ENCODE results near the gene ADAMTSL5.
"Not testable (repeated sequence)": the region's sequence is repeated elsewhere in the genome, so short reads cannot be mapped to it uniquely, and the experiment has no call there.

Gene ADAMTSL5

DNA sequence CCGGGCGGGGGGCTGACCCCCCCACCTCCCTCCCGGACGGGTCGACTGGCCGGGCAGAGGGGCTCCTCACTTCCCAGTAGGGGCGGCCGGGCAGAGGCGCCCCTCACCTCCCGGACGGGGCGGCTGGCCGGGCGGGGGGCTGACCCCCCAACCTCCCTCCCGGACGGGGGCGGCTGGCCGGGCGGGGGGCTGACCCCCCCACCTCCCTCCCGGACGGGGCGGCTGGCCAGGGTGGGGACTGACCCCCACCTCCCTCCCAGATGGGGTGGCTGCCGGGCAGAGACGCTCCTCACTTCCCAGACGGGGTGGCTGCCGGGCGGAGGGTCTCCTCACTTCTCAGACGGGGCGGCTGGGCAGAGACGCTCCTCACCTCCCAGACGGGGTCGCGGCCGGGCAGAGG lies 13.6 kb downstream of the ADAMTSL5 start:
- in situ Hi-C loops (cut with MboI; ENCODE audit: low sequenced_read_pairs), result not testable (repeated sequence)

DNA sequence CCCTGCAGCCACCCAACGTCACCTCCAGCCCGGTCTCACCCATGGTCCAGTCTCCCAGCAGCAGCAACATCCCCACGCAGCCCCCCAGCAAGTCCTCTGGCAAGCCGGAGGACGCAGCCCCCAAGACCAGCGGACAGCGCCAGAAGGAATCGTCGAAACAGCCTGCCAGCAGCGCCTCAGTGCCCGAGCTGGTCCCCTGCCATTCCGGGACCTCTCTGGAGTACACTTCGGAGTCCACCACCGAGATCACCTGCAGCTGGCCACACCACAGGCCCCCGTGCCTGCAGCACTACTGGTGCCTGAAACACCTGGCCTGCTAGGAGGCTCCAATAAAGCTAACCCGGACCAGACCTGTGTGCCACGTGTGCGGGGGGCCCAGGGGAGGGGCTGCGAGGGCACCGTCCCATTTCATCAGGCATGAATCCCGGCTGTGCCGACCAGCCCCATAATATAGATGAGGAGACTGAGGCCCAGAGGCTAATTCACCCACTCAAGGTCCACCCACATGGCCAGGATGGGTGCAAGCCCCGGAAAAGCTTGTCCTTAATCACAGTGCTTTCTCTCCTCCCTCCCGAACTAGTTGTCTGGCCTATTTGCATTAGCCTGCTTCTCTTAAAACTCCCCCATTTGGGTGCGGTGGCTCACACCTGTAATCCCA lies 15.1 kb downstream of the ADAMTSL5 start:
- in situ Hi-C loops (cut with MboI; ENCODE audit: low sequenced_read_pairs), result no loop called here

DNA sequence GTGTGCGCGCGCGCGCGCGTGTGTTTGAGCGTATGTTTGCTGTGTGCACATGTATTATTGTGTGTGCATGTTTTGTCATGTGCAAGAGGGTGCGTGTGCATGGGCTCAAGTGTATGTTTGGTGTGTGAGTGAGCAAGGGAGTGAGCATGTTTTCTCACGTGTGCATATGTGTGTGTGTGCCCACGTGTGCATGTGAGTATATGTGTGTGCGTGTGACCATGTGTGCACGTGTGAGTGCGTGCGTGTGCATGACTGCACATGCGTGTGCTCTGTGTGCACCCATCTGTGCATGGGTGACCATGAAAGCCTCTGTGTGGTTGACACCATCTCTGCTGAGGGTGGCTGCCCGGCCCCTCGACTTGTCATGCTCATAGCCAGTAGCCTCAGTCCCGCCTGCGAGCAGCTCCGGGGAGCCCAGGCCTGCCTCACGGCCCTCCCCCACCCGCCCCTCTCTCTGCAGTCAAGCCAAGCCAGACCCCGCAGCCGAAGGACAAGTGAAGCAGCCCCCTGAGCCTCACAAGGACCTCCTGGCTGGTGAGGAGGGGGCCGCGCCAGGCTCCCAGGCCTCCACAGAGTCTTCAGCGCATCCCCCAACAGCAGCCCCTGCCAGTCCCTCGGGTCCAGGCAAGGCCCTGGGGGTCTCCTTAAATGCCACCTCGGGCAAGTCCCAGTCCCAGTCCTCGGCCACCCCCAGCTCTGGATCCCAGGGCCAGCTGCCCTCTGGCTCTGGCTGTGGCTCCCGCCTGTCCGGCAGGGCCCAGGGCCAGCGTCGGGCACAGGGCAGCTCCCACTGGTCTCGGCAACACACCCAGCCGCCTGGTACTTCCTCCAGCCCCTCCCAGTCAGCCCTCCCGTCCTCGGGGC lies 15.9 kb downstream of the ADAMTSL5 start:
- in situ Hi-C loops (cut with MboI; ENCODE audit: low sequenced_read_pairs), result no loop called here

DNA sequence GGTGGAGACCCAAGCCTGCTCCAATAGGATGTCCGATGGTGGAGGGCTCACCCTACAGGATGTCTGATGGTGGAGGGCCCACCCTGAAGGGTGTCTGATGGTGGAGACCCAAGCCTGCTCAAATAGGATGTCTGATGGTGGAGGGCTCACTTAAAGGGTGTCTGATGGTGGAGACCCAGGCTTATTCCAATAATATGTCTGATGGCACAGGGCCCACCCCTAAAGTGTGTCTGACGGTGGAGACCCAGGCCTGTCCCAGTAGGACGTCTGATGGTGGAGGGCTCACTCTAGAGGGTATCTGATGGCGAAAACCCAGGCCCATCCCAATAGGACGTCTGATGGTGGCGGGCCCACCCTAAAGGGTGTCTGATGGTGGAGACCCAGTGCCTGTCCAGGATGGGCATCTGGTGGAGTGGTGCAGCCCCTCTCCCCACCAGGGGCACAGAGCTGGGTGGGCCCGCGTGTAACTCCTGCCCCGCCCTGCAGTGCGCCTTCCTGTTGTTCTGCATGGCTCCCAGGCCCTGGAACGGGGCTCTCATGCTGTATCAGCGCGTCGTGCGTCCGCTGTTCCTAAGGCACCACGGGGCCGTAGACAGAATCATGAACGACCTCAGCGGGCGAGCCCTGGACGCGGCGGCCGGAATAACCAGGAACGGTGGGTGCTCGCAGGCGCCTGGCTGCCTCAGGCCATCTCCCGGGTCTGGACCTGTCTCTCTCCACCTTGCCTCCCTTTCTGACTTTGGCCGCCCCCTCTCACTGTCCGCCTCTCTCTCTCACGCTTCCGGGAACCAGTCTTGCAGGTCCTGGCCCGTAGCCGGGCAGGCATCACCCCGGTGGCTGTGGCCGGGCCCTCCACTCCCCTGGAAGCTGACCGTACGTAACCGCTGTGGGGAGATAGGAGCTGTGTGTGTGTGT lies 16.8 kb downstream of the ADAMTSL5 start:
- in situ Hi-C loops (cut with MboI; ENCODE audit: low sequenced_read_pairs), result no loop called here

DNA sequence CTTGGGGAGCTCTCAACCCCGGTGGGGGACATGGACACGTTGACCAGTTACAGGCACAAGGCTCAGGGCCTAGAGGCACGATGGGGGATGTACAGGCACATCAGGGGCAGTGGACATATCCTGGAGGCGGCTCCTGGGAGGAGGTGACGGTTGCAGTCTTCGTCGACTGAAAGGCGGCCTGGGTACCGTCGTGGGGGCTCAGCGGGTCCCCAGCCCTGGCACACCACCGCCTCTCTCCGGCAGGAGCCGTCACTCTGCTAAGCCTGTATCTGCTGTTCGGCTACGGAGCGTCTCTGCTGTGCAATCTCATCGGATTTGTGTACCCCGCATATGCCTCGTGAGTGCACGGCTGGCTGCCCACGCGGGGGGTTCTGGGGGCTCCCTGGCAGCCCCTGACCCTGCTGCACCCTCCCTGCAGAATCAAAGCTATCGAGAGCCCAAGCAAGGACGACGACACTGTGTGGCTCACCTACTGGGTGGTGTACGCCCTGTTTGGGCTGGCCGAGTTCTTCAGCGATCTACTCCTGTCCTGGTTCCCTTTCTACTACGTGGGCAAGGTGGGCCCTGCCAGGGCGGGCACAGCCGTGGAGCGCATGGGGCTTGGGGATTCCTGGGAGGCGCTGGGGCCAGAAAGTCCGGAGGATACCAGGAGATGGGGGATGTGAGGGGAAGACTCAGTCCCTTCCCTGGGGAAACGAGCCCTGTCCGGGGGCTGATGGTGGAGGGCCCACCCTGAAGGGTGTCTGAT lies 17.6 kb downstream of the ADAMTSL5 start:
- in situ Hi-C loops (cut with MboI; ENCODE audit: low sequenced_read_pairs), result no loop called here

DNA sequence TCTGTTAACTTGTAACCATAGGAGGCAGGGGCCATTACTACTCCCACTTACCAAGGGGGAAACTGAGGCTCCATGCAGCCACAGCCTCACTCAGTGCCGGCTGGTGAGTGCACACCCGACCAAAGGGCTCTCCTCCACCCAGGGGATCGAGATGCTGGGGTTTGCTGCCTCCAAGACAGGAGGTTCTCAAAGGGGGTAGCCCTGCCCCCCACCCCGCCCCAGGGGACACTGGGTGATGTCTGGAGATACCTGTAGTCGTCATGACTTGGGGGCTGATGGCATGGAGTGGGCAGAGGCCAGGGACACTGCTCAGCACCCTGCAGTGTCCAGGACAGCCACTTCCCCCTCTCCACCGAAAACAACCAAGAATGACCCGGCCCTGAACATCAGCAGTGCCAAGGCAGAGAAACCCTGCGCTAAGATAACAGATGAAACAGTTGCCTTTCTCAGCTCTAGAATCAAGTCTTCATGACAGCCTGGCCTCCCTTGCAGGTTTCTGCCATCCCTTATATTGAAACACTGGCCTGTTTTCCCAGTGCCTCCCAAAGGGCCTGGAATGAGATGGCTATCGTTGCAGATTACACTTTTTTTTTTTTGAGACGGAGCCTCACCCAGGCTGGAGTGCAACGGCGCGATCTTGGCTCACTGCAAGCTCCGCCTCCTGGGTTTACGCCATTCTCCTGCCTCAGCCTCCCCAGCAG lies 18.6 kb downstream of the ADAMTSL5 start:
- in situ Hi-C loops (cut with MboI; ENCODE audit: low sequenced_read_pairs), result no loop called here

DNA sequence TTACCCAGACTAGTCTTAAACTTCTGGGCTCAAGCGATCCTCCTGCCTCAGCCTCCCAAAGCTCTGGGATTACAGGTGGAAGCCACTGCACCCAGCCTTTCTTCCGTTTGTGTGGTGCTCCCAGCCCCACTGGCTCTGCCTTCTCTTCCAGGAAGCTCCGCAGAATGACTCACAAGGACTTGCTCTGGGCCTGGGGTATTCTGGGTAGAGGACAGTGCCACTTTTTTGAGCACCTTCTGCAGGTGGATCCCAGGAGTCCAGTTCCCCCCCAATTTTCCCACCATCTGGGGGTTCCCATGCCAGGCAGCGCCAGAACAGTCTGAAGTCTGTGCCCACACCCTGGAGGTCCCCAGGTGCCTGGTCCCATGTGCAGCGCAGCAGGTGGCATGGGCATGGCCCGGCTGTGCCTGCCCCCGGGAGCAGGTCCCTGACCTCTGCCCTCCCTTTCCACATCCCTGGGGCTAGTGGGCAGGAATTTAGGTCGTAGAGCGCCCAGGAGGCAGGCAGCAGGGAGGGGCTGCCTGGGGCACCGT lies 20.3 kb downstream of the ADAMTSL5 start:
- in situ Hi-C loops (cut with MboI; ENCODE audit: low sequenced_read_pairs), result no loop called here

DNA sequence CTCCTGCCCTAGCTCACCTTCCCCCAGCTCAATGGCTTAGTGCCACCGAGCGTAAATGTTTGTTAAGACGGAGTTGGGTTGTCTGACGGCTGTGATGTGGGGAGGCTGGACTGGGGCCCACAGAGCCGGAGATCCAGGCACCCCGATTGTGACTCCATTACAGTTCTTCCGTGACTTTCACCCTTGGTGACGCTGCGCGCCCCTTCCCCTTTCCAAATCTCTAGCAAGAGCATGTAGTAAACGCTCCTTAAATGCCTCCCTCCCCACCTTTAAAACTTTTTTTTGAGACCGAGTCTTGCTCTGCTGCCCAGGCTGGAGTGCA lies 21.0 kb downstream of the ADAMTSL5 start:
- in situ Hi-C loops (cut with MboI; ENCODE audit: low sequenced_read_pairs), result no loop called here

DNA sequence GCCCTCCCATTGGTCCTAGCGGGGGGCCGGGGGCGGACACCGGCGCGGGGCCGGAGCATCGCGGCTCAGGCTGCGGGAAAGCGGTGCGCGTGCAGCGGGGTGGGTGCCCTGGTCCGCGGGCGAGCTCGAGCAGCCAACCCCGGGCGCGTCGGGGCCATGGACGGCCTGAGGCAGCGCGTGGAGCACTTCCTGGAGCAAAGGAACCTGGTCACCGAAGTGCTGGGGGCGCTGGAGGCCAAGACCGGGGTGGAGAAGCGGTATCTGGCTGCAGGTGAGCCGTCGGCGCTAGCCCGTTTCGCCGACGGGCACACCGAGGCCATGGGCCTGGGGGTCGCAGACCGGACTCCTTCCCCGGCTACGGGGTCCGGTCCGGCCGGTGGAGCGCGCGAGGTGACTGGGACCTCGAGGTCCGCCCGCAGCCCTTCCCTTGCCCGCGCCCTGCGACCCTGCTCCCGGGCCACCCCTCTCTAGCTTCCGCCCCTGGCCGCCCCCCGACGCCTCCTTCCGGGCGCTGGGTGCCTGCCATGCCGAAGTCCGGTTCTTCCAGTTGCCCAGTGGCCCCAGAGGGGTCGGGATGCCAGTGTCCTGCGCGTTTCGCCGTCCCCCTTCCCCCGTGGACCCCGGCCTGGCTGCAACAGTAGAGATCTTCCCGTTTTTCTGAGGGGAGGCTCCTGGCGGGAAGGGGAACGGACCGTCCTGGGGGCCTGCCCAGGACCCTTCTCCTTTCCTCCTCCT lies 21.5 kb downstream of the ADAMTSL5 start, which contains the start of gene REEP6:
TSS of gene REEP6 (plus strand) at position 68 of the 735 bp plus-strand sequence. CDS start at position 157, 89 bp downstream.
- in situ Hi-C loops (cut with MboI; ENCODE audit: low sequenced_read_pairs), result no loop called here

DNA sequence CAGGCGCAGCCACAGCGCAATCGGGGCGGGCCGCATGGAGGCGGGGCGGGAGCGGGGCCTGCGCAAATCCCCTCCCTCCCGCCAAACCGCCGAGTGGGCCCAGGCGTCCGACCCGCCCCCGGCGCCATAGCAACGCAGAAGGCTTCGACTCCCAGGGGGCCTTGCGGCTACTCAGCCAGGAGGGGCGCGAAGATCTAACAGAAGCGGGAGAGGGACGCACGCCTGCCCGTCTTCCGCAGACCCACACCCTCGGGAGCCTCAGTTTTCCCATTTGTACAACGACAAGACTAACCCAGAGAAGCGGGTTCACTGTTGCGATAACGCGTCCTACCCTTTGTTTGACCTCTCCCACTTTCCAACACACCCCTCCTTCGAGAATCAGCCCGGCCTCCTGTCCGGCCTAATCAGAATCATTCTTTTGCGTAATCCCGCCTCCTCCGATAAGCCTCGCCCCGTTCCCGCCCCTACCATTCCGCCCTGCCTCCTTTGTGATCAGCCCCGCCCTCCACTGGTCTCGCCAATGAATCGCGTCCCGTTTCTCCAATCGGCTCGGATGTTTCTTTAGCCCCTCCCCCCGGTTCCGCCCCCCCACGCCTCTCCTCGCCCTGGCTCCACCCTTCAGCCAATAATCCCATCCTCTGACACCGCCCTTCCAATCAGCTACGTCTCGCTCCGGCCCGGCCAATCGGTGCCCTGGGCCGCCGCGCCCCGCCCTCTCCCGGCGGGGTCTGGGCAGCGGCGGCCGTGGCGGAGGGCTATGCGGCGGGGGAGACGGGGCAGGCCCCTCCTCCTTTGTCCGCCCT lies 22.3 kb downstream of the ADAMTSL5 start, which contains the start of gene PCSK4:
TSS of gene PCSK4 (minus strand) at position 40 of the 803 bp plus-strand sequence. CDS start at position 36, 4 bp downstream.
- in situ Hi-C loops (cut with MboI; ENCODE audit: low sequenced_read_pairs), result no loop called here

DNA sequence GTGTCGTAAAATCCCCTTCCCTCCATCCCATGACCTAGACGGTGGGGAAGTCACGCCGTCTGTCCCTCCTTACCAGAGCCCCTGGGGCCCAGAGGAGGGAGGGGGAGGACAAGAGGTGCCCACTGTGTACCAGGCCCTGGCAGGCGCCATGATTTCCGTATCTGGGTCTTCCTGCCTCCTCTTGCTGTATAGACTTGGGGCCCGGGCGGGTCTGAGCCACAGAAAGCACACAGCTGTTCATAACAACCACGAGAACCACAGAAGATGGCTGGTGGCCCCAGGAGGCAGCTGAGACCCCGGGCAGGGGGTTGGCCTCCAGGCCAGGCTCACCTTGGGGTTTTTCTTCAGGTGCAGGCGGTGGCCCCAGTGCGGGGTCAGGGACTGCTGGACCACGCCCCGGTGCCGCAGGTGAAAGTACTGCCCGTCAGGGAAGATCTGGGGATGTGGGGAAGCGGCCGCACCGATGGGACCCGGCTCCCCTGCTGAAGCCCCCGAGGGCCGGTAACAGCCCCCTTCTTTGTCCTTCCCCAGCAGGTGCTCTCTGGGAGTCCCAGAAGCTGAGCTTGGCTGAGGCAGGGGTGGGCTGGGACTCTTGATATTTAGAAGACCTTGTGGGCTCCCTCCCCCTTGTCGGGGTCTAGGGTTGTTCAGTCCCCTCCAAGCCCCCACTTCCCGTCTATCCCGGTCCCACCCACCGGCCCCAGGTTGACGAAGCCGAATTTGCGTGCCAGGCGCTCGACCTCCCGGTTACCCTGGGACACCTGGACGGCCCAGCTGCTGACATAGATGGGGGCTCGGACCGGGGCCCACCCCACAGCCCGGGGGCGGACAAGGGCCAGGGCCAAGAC lies 23.1 kb downstream of the ADAMTSL5 start:
- in situ Hi-C loops (cut with MboI; ENCODE audit: low sequenced_read_pairs), result no loop called here

DNA sequence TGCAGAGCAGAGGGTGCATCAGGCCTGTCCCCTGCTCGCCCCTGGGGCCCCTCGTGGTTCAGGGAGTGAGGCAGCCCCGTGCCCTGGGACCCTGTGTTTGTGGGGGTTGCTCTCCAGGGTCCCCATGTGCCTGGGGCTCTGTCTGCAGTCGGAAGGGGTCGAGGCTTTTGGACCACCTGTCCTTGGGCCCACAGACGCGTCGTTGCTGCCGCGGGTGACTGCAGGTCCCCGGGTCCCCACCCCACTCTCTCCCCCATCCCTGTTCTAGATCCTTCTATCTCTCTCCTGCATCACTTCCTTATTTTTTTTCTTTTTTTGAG lies 24.6 kb downstream of the ADAMTSL5 start:
- in situ Hi-C loops (cut with MboI; ENCODE audit: low sequenced_read_pairs), result no loop called here

DNA sequence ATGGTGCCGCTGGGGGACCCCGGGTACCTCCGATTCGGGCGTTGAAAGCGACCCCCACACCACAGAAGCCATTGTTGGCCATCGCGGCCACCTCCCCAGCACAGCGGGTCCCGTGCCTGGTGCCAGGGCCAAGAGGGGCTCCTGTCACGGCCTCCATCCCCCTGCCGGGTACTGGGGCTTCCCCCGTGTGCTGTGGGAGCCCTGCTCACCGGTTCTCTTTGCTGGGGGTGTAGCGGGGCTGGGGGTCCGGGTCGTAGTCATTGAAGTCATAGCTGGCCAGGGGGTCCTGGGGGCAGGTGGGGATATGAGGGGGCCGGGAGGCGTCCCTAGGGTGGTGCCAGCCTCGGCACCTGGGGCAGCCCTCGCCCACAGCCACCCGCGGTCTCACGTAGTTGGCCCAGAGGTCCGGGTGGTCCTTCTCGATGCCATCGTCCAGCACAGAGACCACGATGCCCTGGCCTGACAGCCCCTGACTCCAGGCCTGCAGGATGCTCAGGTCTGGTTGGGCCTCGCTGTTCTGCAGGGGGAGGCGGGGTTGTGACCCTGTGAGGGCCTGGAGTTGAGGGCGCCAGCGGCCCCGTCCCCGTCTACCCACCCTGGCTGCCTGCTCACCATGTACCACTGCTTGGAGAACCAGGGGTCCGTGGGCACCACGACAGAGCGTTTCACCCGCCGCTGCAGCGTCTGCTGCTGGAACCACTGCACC lies 25.1 kb downstream of the ADAMTSL5 start:
- in situ Hi-C loops (cut with MboI; ENCODE audit: low sequenced_read_pairs), result no loop called here

DNA sequence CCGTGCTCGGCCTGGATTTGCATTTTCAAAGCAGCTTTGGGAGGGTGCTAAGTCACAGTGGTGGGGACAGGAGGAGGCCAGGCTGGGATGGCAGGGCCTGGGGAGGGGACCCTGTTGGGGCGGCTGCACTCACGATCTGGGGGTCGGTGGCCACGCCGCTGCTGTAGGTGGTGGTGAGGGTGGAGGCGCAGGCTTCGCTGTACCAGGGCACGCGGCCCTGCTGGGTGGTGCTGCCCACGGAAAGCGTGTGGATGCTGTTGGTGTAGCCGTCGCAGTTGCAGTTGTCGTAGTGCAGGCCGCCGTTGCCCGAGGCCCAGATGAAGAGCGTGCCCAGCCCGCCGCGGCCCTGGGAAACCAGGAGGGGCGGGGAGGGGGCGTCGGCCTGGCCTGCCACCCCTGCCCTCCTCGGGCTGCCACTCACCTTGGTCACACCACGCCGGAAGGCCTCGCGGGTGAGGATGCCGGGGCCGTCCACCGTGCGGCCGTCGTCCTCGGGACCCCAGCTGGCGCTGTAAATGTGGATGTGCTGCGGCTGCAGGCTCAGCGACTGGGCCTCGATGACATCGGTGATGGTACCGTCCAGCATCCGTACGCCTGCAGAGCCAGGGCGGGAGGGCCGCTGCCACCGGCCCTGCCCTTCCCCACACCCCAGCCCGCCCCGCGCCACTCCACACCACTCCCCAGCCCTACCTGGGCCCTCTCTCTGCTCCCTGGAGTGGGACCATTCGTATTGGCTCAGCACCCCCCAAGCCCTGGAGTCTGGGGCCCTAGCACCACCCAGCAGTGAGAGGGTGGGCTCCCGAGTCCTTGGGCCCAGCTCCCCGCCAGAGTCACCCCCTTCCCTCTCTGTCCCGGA lies 25.9 kb downstream of the ADAMTSL5 start:
- in situ Hi-C loops (cut with MboI; ENCODE audit: low sequenced_read_pairs), result no loop called here

DNA sequence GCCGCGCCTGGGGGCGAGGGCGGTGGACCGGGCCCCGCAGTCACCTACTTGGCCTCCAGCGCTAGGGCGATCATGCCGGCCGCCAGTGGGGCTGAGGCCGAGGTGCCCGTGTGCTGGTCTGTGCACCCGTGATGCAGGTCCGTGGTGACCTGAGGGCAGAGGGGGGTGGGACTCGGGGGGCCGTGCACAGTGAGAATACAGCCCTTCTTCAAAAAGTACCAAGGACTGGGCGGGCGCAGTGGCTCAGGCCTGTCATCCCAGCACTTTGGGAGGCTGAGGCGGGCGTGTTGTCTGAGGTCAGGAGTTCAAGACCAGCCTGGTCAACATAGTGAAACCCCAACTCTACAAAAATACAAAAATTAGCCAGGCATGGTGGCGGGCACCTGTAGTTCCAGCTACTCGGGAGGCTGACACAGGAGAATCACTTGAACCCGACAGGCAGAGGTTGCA lies 28.8 kb downstream of the ADAMTSL5 start:
- in situ Hi-C loops (cut with MboI; ENCODE audit: low sequenced_read_pairs), result no loop called here
